ENCODE results near the gene AKR1E2. TPM values are rescaled to one million over a fixed set of nuclear protein-coding genes. Genes with fewer than 3 reads are reported as not detected.
A peak's percentile ranks its signal among the peaks of the same experiment; 100 is the strongest.

Gene AKR1E2
- total and polyA plus RNA-seq, 9 of the 15 experiments (the other 6 are each of a cell fraction or from before 2014, with no cell fraction given) = 4.2 to 16.6 (median 9.8) TPM

- TF ChIP-seq ZNF609 (CRISPR knock-in tag; IDR thresholded peaks at IDR 0.05; ENCODE audit: borderline replicate concordance) (no peak), CSDE1 (IDR thresholded peaks at IDR 0.05) (no peak), ZNF785 (CRISPR knock-in tag; IDR thresholded peaks at IDR 0.05) (no peak), SRSF1 (IDR thresholded peaks at IDR 0.05; ENCODE audit: low read depth, low read length) (no peak), CBFA2T3 (IDR thresholded peaks at IDR 0.05) (peak; percentile 97), ZNF77 (CRISPR knock-in tag; IDR thresholded peaks at IDR 0.05) (no peak), CBX5 (IDR thresholded peaks at IDR 0.05; ENCODE audit: borderline replicate concordance, low read depth) (no peak), TFE3 (CRISPR knock-in tag; IDR thresholded peaks at IDR 0.05) (no peak), FOXP1 (CRISPR knock-in tag; IDR thresholded peaks at IDR 0.05) (no peak), POLR2H (tag; IDR thresholded peaks at IDR 0.05; ENCODE audit: low read depth) (no peak), AFF4 (CRISPR knock-in tag; IDR thresholded peaks at IDR 0.05) (peak; percentile 44; the same call in 1 of the 2 replicates), ZNF239 (CRISPR knock-in tag; IDR thresholded peaks at IDR 0.05) (peak; percentile 12; the same call in 1 of the 2 replicates), FOXK2 (conservative IDR thresholded peaks at IDR 0.05 in 1 of 2, IDR thresholded peaks at IDR 0.05 in 1 of 2; ENCODE audit: low read depth in 2 of 2) (no peak), MCM2 (IDR thresholded peaks at IDR 0.05; ENCODE audit: low read depth) (no peak), CXXC5 (CRISPR knock-in tag; IDR thresholded peaks at IDR 0.05) (peak; percentile 49), ZZZ3 (IDR thresholded peaks at IDR 0.05) (no peak), BHLHE40 (IDR thresholded peaks at IDR 0.05; ENCODE audit: low read length) (no peak), RBBP5 (IDR thresholded peaks at IDR 0.05; ENCODE audit: borderline replicate concordance, insufficient read depth, low read length, poor library complexity, severe bottlenecking) (peak; percentile 41)
These were observed 22.5 kb downstream of the AKR1E2 start (continued) for GRCh38 chr10:4848356-4849041.
